OCI-M1 (cell line): ENCODE measurements around the gene TRAPPC2.
A peak's percentile ranks its signal among the peaks of the same experiment; 100 is the strongest.
"Not testable (repeated sequence)": the region's sequence is repeated elsewhere in the genome, so short reads cannot be mapped to it uniquely, and the experiment has no call there.

Experiments
- DNase-seq: peaks from one replicate; lab custom pipeline; 2025; lab: John Stamatoyannopoulos, UW

TRAPPC2 gene

GRCh38 chrX:13698432-13698831 lies 36.0 kb downstream of the TRAPPC2 start:
- no peak for DNase-seq

GRCh38 chrX:13697976-13698375 lies 36.4 kb downstream of the TRAPPC2 start:
- DNase-seq, result no peak

DNA sequence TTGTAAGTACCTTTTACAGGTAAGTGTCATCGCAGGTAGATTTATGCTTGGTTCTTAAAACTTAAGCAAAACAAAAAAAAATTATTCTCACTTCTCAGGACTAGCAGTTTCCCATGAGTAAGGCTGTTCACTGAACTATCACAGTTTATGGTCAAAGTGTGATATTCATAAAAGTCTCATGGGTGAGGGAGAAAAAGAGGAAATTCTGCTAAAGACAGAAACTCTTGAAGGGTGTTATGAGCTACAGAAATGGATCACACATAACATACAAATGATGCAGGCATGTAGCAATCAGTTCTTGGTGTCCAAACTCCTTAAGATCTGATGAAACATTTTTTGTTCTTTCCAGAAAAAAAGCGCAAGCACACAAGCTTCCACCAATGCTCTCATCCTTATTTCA lies 37.0 kb downstream of the TRAPPC2 start:
- DNase-seq, result peak; percentile 61

- peak; percentile 60 for DNase-seq
These were observed 38.8 kb downstream of the TRAPPC2 start for GRCh38 chrX:13695601-13696115.

DNA sequence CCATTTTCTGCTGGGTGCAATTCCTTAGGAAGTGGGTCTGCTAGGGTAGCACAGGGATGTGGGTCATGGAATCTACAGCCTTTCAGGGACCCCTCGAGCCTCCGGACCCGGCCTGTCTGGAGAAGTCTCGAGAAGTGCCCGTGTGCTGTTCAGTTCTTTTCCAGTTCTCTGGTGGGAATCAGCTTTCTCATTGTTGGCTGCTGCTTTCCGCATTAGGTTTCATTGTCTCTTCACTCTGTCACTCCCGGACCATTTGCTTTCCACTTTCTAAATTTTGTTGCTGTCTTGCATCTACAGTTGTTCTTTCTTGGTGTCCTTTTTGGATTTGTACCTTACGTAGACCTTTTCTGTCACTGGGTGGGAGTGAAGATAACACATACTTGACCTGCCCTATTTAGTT lies 39.4 kb downstream of the TRAPPC2 start:
- no peak for DNase-seq

- no peak for DNase-seq
These were observed 40.1 kb downstream of the TRAPPC2 start for GRCh38 chrX:13694359-13694758.

DNA sequence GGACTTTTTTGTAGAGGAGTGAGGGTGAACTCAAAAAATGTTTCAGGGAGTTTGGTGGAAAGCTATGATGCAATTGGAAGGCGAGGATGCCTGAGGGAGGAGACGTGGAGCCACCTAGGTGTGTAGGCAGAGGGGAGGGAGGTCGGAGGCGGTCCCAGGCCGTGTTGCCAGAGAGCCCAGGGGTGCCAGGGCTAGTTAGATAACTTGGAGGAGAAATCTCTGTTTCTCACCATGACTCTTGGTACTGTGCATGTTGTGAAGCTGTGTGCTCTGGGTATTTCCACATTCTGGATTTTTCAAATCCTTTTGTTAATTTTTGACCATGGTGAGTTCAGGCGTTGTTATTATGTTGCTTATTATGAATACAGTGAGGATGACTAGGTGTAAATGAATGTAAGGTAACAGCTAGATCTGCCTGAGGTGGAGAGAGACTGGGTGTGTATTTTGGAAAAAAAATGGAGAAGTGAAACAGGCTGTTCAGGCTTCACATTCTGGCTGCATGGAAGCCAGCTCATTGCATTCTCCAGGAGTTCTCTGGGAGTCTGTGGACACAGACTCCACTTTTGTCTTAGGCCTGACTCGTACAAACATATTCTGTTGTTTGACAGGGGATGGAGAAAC lies 41.0 kb downstream of the TRAPPC2 start:
- no peak for DNase-seq

DNA sequence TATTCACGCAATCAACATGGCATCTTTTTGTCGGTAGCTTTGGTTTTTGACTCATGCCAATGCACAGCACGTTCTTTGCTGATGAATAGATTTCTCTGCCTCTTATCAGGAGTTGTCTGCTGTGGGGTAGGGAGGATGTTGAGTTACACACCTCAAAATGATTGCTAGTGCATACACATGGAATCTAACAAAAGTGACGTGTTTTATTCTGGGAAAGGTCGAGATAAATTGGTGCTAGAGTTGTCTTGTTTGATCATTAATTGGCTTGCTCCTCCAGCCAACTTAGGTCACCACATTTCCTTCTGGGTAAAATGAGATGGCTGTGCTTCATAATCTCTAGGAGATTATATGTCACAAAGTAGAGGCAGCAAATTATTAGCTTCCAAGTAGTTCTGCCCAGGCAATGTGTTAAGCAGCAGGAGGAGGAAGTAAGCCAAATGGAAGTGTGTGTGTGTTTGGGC lies 41.6 kb downstream of the TRAPPC2 start:
- DNase-seq, result peak; percentile 34

GRCh38 chrX:13691841-13692371 lies 42.5 kb downstream of the TRAPPC2 start:
- peak; percentile 5 for DNase-seq

DNA sequence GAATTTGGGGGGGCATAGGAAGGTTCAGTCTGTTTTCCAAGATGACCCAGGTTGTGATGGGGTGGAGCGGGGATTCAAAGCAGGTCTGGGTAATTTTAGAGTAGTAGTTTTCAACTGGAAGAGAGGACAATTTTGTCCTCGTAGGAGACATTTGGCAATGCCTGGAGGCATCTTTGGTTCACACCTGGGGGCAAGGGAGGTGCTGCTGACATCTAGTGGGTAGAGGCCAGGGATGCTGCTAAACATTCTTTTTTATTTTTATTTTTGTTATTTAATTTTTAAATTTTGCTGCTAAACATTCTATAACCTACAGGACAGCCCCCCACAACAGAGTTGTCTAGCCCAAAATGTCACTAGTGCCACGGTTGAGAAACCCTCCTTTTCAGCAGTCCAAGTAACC lies 43.6 kb downstream of the TRAPPC2 start:
- DNase-seq, result no peak

- DNase-seq, result peak; percentile 64
These were observed 44.6 kb downstream of the TRAPPC2 start for GRCh38 chrX:13689741-13690211.

GRCh38 chrX:13688958-13689740 lies 45.3 kb downstream of the TRAPPC2 start, which contains the start of gene RAB9A:
Gene RAB9A, plus strand, starts transcription at chrX:13689128. Its CDS starts 19,619 bp downstream, at chrX:13708747.
- DNase-seq, result peak; percentile 87

DNA sequence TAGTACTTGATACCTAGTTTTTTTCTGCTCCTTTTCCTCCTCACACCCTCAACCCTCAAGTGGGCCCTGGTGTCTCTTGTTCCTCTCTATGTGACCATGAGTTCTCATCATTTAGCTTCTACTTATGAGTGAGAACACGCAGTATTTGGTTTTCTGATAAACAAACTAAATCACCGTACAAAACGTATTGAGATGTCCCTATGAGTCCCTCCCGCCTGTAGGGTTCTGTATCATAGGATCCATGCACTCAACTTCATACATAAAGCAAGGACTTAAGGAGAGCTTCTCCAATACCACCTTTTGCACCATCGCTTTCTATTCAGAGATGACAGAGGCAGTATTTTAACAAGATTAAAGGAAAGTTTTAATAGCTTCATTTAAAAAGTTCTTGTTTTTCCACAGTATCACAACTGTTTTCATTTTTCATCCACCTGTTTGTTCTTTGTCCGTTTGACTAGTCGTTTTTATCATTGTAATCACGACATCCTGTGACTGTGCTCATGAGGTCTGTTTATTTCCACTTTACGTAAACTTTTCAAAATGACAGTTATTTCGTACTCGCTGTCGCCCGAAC lies 45.9 kb downstream of the TRAPPC2 start:
- peak; percentile 70 for DNase-seq

GRCh38 chrX:13687203-13687602 lies 47.2 kb downstream of the TRAPPC2 start:
- DNase-seq, result peak; percentile 38

DNA sequence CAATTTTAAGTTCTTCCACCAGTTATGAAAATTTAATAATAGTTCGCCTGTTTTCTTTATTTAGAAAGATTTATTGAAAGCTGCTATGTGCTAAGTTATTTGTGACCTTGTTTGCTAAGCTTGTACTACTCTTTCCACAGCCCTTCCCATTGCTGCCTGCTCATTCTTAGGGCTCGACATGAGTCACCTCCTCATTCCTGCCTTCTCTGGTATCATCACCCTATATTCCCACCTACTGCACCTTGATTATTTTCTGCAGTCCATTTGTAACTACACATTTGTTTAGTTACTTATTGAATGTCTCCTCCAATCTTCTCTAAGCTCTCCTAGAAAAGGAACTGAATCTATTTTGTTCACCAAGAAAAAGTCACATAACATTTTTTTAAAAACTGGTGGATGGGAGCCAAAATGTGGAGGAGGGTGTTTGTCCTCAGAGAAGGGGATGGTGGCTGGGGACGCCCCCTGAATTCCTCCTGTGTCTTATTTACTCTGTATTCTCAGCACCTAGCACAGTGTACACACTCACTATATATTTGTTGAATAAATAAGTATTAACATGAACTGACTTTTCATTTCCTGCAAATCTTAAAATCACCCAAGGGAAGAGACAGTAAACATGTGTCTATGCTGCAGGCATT lies 49.2 kb downstream of the TRAPPC2 start:
- DNase-seq, result no peak

DNA sequence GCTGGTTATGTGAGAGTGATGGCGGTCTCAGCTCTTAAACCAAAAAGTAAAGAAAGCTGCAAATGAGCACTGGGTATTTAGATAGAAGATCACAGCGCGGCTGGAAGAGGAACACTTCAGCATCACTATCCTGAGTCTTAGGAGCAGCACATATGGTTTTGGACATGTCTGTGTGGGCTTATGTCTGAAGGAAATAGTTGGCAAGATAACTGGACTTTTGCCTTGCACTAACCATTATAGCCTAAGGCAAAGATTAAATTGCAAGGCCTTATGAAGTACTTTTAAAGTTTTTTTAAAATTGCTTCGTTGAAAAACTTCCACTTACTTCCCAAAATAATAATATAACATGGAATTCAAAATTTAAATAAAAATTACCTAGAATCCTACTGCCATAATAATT lies 50.1 kb downstream of the TRAPPC2 start:
- no peak for DNase-seq

DNA sequence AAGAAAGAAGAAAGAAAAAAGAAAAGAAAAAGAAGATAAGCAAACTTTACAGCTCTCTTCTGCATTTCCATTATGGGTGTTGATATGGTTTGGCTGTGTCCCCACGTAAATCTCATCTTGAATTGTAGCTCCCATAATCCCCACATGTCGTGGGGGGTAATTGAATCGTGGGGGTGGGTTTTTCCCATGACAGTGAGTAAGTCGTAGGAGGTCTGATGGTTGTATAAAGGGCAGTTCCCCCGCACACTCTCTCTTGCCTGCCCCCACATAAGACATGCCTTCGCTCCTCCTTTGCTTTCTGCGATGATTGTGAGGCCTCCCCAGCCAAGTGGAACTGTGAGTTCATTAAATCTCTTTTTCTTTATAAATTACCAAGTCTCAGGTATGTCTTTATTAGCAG lies 52.8 kb downstream of the TRAPPC2 start:
- DNase-seq, result no peak

DNA sequence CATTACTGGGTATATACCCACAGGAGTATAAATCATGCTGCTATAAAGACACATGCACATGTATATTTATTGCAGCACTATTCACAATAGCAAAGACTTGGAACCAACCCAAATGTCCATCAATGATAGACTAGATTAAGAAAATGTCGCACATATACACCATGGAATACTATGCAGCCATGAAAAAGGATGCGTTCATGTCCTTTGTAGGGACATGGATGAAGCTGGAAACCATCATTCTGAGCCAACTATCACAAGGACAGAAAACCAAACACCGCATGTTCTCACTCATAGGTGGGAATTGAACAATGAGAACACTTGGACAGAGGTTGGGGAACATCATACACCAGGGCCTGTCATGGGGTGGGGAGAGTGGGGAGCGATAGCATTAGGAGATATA lies 54.7 kb downstream of the TRAPPC2 start:
- not testable (repeated sequence) for DNase-seq

- no peak for DNase-seq
These were observed 57.5 kb downstream of the TRAPPC2 start for GRCh38 chrX:13676885-13677284.

GRCh38 chrX:13673016-13673415 lies 61.4 kb downstream of the TRAPPC2 start:
- DNase-seq, result no peak

DNA sequence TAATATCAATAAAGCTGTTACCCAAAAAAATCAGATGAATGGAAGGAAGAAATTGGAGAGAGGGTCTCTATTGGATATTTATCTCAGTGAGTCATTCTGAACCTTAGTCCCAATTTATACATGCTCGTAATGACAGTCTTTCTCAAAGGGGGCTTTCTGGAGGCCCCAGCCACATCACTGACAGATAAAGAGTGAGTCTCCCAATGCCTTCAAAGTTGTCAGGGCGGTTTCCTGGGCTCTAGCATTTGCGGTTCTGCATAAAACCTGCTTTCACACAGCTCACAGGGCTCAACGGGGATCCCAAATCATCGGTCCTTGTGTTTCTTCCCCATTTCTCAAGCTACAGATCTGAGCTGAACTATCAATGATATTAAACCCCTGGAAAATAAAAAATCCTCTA lies 64.2 kb downstream of the TRAPPC2 start:
- no peak for DNase-seq

- DNase-seq, result not testable (repeated sequence)
These were observed 64.7 kb downstream of the TRAPPC2 start for GRCh38 chrX:13669755-13670154.
